HG02852 (cell line): ENCODE data around the gene TRPT1.

Experiments used
- ATAC-seq: cut with Tn5 transposase; IDR thresholded peaks from one replicate; pipeline ENCODE4 v1.9.1; 2021; ENCODE audit warnings: mild to moderate bottlenecking, moderate library complexity; ENCODE audit not compliant: unreplicated experiment

The TRPT1 gene

GRCh38 chr11:64225608-64226506, at the start of gene TRPT1, which contains the start of gene NUDT22:
Gene TRPT1, minus strand, starts transcription at chr11:64226186. Its CDS starts 326 bp downstream, at chr11:64225860.
Gene NUDT22, plus strand, starts transcription at chr11:64226274. Its CDS starts 379 bp downstream, at chr11:64226653.
- peak; percentile 57 for ATAC-seq

DNA sequence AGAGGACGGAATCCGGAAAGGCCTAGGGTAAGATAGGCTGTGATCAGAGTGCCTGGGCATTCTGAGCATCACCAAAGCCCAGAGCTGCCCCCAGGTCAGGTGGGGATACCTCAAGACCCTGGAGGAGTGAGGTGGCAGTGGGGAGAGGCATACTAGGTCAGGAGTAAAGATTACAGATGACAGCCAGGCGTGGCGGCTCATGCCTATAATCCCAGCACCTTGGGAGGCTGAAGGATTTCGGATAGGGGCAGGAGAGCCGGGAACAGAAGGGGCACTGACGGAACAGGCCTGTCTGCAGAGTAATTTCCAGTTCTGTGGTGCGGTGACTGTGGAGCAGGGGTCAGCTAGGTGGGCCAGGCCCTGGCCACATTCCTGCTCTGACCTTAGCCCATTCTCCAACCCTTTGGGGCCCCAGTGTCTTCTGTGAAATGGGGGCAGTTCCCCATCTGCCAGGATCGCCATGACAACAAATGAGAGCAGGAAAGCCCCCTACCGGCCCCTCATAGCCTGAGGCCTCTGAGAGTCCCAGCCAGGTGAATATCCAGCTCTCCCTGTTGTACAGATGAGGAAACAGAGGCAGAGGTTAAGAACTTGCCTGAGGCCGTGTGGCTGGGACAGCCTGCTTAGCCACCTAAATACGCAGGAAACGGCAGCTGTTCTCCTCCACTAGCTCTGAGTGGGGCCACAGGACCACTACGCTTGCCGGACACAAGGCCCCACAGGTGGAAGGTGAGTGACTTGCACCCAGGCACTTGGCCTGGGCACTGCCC, 49.2 kb upstream of the TRPT1 start:
- no peak for ATAC-seq

DNA sequence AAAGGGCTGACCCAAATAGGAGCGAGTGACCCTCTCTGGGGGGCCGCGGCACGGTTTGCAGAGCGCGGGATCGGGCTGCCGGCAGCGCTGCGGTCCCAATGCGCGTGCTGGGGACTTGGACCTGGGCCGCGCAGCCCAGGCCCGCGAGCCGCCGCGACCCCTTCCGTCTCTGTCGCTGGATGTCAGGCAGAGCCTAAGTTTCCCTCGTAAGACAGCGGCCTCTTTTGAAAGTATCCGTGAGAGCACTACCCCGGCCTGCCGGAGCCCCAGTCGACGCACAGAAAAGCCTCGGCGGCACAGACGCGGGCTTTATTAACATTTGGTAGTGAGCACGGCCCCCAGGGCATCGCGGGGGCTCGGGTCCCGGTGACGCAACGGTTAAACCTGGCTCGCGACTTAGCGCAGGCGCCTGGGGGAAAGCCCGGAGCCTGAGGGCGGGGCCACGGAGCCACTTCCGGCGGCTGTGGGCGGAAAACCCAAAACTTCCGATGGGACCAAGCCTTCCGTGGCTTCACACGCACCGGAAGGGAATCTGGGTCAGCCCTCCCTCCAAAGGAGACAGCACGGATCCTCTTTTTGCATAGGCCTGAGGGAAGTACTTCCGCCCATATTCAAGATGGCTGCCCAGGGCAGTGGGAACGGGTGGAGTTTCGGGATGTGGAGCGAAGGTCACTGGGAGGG, 43.7 kb upstream of the TRPT1 start:
- peak; percentile 75 for ATAC-seq

DNA sequence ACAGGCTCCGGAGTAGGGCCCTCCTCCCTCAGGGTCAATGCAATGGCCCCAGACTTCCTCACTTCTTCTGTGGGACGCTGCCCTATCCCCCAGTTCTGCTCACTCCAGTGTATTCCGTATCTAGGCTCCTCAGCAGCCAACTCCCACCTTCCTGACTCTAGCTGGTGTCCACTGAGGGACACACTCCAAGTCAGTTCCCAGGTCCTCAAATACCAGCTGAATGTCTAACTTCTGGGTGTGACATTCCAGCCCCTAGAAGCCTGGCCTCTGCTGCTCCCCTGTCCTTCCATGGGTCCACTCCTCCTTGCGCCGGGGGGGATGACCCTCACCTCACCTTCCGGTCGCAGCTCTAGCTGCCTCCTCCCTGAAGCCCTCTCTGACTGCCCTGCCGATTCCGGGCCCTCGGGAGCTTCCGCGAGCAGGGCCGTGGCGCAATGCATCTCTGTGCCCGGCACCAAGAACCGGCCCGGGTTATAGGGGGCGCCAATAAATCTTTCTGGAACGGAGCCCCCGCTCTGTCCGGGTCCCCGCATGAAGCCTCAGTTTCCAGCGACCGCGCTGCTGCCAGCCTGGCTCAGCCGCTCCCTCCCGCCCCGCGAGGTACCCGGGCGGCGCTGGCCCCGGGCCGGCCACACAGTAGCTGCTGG, 43.0 kb upstream of the TRPT1 start:
- ATAC-seq, result peak; percentile 8

DNA sequence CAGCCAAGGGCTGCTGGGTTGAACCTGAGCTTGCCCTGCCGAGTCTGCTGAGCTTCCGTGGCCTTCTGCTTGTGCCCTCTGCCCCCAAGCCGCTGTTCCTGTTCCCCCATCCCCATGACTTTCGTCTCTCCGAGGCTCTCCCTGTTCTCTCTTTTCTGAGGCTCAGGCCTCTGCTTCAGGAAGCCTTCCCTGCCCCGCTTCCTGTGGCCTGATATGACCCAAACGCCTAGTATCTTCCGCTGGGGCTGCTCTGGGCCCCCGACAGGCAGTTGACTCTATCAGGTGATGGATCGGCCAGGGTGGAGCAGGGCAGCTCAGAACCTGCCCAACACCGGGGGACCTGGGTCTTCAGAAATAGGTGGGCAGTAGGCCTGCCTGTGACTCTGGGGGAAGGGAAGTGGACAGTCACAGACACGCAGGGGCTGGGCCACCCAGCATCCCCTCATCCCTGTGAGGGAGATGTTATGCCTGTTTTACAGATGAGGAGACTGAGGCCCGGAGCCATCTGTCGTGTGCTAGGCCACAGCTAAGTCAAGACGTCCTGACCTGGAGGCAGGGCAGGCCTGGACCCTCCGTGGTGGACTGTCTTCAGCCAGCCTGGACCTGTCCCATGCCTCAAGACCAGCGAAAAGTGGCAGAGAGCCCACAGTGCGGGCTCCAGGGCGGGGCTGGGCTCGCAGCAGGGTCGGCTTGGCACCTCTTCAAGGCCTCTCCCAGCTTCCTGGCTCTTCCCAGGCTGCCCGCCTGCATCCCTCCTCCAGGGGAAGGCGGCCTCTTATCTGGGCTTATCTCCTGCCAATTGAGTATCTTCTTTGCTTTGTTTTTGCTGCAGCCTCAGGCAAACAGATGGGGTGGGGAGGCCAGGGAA, 42.3 kb upstream of the TRPT1 start:
- no peak for ATAC-seq

DNA sequence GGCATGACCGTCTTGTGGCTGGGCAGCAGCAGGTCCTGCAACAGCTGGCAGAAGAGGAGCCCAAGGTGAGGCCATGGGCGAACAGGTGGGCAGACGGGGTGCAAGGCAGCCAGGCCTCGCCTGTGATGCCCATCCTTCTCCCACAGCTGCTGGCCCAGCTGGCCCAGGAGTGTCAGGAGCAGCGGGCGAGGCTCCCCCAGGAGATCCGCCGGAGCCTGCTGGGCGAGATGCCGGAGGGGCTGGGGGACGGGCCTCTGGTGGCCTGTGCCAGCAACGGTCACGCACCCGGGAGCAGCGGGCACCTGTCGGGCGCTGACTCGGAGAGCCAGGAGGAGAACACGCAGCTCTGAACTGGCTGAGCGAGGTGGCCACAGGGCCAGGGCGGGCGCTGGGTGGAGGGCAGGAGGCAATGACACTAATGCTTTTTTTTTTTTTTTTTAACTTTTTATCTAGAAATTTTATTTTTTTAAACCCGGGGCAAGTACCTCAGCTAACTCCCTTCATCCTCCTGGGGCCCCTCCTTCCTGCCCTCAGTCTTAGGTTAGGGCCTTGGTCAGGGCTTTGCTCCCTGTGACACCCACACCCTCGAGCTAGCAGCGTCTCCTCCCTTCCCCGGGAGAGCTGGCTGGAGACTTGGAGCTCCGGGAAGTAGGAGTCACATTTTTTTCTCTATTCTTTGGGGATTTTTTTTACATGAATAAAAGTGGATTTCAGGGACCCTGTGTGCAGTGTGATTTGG, 41.4 kb upstream of the TRPT1 start:
- ATAC-seq, result no peak

GRCh38 chr11:64266339-64266738, 40.4 kb upstream of the TRPT1 start:
- no peak for ATAC-seq

DNA sequence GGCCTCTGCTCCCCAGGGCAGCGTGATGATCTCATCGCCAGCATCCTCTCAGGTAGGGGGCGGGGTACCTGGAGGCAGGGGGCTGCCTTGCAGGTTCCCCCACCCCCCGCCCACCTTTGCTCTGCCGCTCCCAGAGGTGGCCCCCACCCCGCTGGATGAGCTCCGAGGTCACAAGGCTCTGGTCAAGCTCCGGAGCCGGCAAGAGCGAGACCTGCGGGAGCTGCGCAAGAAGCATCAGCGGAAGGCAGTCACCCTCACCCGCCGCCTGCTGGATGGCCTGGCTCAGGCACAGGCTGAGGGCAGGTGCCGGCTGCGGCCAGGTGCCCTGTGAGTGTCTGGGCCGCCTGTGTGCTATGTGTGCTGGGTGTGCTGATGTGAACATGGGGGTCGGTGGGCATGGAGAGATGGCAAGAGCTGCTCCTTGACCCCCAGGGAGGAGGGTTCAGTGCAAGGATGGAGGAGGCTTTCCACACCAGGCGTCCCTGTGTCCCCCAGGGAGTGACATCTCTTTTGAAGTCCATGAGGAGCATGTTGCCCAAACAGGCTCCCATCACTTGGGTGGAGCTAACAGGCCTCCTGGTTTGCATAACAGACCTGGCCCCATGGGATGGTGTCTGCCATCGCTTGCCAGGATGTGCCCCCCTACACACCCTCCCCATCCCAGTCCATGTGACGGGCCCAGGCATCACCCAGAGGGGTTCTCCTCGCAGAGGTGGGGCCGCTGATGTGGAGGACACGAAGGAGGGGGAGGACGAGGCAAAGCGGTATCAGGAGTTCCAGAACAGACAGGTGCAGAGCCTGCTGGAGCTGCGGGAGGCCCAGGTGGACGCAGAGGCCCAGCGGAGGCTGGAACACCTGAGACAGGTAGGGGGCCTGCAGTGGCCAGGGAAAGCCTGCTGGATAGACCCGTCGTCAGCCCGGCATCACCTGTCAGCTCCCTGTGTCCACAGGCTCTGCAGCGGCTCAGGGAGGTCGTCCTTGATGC, 39.5 kb upstream of the TRPT1 start:
- no peak for ATAC-seq

DNA sequence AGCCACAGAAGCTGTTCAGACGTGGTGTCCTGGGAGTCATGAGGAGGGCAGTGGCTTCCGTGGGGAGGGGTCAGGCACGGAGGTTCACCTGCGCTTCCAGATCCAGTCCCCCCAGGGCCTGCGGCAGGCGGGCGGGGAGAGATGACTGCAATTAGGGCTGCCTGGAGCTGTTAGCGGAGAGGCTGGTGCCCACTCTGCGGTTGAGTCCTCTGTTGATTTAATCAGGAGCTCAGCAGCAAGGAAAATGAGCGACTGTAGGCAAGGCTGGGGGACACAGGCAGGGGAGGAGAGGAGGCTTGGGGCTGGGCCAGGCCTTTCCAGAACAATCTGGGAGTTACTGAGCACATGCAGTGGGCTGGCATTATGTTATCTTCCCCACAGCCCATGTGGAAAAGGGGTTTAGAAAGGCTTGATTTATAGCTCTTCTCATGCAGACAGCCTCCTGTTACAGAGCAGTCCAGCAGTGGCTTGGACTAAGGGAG, 38.4 kb upstream of the TRPT1 start:
- no peak for ATAC-seq

DNA sequence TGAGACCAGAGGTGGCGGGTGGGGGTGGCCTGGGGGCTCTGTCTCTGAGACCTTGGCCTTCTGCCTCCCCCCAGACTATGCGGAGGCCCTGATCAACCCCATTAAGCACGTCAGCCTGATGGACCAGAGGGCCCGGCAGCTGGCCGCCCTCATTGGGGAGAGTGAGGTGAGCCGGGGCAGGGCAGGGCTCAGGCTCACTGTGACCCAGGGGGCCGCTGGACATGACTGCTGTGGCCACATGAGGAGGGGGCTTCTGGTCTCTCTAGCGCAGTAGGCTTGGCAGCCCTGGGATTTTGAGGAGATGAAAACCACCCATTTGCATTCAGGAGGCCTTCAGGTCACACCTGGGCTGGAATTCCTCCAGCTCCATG, 37.9 kb upstream of the TRPT1 start:
- ATAC-seq, result no peak

GRCh38 chr11:64263021-64263946, 37.3 kb upstream of the TRPT1 start:
- no peak for ATAC-seq

- no peak for ATAC-seq
Observed at GRCh38 chr11:64262271-64263002, 36.5 kb upstream of the TRPT1 start.

GRCh38 chr11:64261556-64262080, 35.6 kb upstream of the TRPT1 start:
- ATAC-seq, result no peak

DNA sequence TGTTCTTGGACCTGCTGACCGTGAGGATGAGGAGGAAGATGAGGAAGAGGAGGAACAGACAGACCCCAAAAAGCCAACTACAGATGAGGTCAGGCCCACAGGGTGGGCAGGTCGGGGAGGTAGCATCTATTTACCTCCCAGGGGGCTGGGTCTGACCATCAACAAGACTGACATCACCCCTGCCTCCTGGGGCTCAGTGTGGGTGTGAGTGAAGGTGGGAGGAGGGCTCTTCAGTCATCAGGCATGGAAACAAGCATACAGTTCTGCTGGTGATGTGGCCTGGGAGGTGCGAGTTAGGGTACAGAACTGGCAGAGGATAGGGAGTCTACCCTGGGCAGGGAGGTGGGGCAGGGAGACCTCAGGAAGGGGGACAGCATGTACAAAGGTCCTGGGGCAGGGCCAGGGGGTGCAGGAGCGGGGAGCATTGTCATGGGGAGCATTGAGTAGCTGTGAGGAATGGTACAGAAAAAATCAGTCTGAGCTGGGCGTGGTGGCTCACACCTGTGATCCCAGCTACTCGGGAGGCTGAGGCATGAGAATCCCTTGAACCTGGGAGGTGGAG, 34.2 kb upstream of the TRPT1 start:
- ATAC-seq, result no peak

GRCh38 chr11:64259533-64260067, 33.6 kb upstream of the TRPT1 start:
- no peak for ATAC-seq
